HG03159 (cell line): Measurements from ENCODE around the gene AGO3.
"Not testable (repeated sequence)": the region's sequence is repeated elsewhere in the genome, so short reads cannot be mapped to it uniquely, and the experiment has no call there.

ENCODE experiments used
- ATAC-seq: cut with Tn5 transposase; IDR thresholded peaks from one replicate; pipeline ENCODE4 v1.9.1; 2021; ENCODE audit warnings: mild to moderate bottlenecking, moderate library complexity; ENCODE audit not compliant: unreplicated experiment

Gene AGO3

GRCh38 chr1:35924838-35925237, 6.1 kb upstream of the AGO3 start:
- ATAC-seq, result no peak

- no peak for ATAC-seq
Observed at GRCh38 chr1:35925741-35926140, 5.2 kb upstream of the AGO3 start.

- no peak for ATAC-seq
Observed at GRCh38 chr1:35927472-35927871, 3.4 kb upstream of the AGO3 start.

- no peak for ATAC-seq
Observed at GRCh38 chr1:35929730-35930592, 944 bp upstream of the AGO3 start.

- peak; percentile 2 for ATAC-seq
Observed at GRCh38 chr1:35931446-35932157, 697 bp downstream of the AGO3 start.

- no peak for ATAC-seq
Observed at GRCh38 chr1:35932158-35932636, 1.3 kb downstream of the AGO3 start.

- no peak for ATAC-seq
Observed at GRCh38 chr1:35932941-35933340, 2.0 kb downstream of the AGO3 start.

GRCh38 chr1:35935442-35936388, 4.8 kb downstream of the AGO3 start:
- ATAC-seq, result no peak

GRCh38 chr1:35936838-35937237, 5.9 kb downstream of the AGO3 start:
- no peak for ATAC-seq

GRCh38 chr1:35939484-35939883, 8.6 kb downstream of the AGO3 start:
- ATAC-seq, result no peak

GRCh38 chr1:35945327-35945726, 14.4 kb downstream of the AGO3 start:
- no peak for ATAC-seq

GRCh38 chr1:35947547-35947946, 16.6 kb downstream of the AGO3 start:
- ATAC-seq, result no peak

GRCh38 chr1:35958558-35958957, 27.7 kb downstream of the AGO3 start:
- ATAC-seq, result no peak

- ATAC-seq, result no peak
Observed at GRCh38 chr1:35959304-35959703, 28.4 kb downstream of the AGO3 start.

GRCh38 chr1:35962952-35963351, 32.0 kb downstream of the AGO3 start:
- ATAC-seq, result no peak

GRCh38 chr1:35964277-35964676, 33.4 kb downstream of the AGO3 start:
- ATAC-seq, result not testable (repeated sequence)

GRCh38 chr1:35968396-35968795, 37.5 kb downstream of the AGO3 start:
- ATAC-seq, result no peak

GRCh38 chr1:35971601-35972000, 40.7 kb downstream of the AGO3 start:
- no peak for ATAC-seq

- ATAC-seq, result not testable (repeated sequence)
Observed at GRCh38 chr1:35972631-35973030, 41.7 kb downstream of the AGO3 start.

GRCh38 chr1:35980090-35980489, 49.2 kb downstream of the AGO3 start:
- ATAC-seq, result no peak

GRCh38 chr1:35988237-35988636, 57.3 kb downstream of the AGO3 start:
- no peak for ATAC-seq
